Caco-2 (cell line): ENCODE results near the gene BRD3OS. TPM values are rescaled to one million over a fixed set of nuclear protein-coding genes. Genes with fewer than 3 reads are reported as not detected.

ENCODE experiments used
- BruUV-seq: library from RNA; stranded (reverse); fragments of 400-500 nt; replicated peaks from 2 replicates; lab custom pipeline; 2021; lab: Mats Ljungman, UMichigan
- CTCF ChIA-PET: fragments of 300-600 bp; sonication (Branson Sonifier 250); formaldehyde crosslinking; loops from one replicate; lab custom pipeline; 2022; ENCODE audit warnings: antibody characterized with exemption; lab: Charles Lee
- POLR2A ChIA-PET: fragments of 300-600 bp; sonication (Branson Sonifier 250); formaldehyde crosslinking; loops from one replicate; lab custom pipeline; 2022; ENCODE audit warnings: antibody characterized with exemption; lab: Charles Lee
- DNase-seq, 2 experiments: peaks; one replicate each; pipeline versions ENCODE4 v3.0.0 to v3.0.0-alpha.2; 2020 to 2022
- H3K27me3 ChIP-seq: replicated peaks from 2 replicates; pipeline ENCODE4 v1.6.0; 2011; ENCODE audit warnings: low read length; ENCODE audit not compliant: control insufficient read depth, insufficient read depth
- H3K36me3 ChIP-seq: 2 replicates; pipeline ENCODE4 v1.5.1; 2011; ENCODE audit warnings: low read length; ENCODE audit not compliant: control insufficient read depth, insufficient read depth
- H3K4me1 ChIP-seq: fragments of 250-450 bp; sonication (Bioruptor Pico); 2 replicates; pipeline ENCODE4 v1.5.1; 2020; ENCODE audit warnings: mild to moderate bottlenecking
- H3K4me3 ChIP-seq: 2 replicates; pipeline ENCODE4 v1.5.1; 2011; ENCODE audit warnings: low read depth, mild to moderate bottlenecking, control low read depth, low read length
- H3K9me3 ChIP-seq: fragments of 250-450 bp; sonication (Bioruptor Pico); 2 replicates; pipeline ENCODE4 v1.5.1; 2020; ENCODE audit warnings: mild to moderate bottlenecking, moderate library complexity
- H3K27ac Mint-ChIP-seq: one replicate; pipeline ENCODE4 v1.8.0; 2022; ENCODE audit warnings: mixed read lengths; ENCODE audit not compliant: unreplicated experiment
- H3K27me3 Mint-ChIP-seq: one replicate; pipeline ENCODE4 v1.8.0; 2022; ENCODE audit warnings: mixed read lengths; ENCODE audit not compliant: insufficient read depth, unreplicated experiment
- H3K36me3 Mint-ChIP-seq: one replicate; pipeline ENCODE4 v1.8.0; 2022; ENCODE audit warnings: mild to moderate bottlenecking, mixed read lengths; ENCODE audit not compliant: insufficient read depth, unreplicated experiment
- H3K4me1 Mint-ChIP-seq: one replicate; pipeline ENCODE4 v1.8.0; 2022; ENCODE audit warnings: low read depth, mixed read lengths; ENCODE audit not compliant: unreplicated experiment
- H3K4me3 Mint-ChIP-seq: one replicate; pipeline ENCODE4 v1.8.0; 2022; ENCODE audit warnings: mild to moderate bottlenecking, moderate library complexity, mixed read lengths; ENCODE audit not compliant: unreplicated experiment
- H3K9me3 Mint-ChIP-seq: one replicate; pipeline ENCODE4 v1.8.0; 2022; ENCODE audit warnings: mixed read lengths; ENCODE audit not compliant: unreplicated experiment
- CTCF ChIP-seq, 2 experiments: fragments of 200-600 bp in 1 of 2; IDR thresholded peaks; 1 replicate in 1 of 2; 2 replicates in 1 of 2; pipeline versions ENCODE4 v1.5.1 to v1.8.0; 2011 to 2022; ENCODE audit warnings: antibody characterized with exemption in 1 of 2, control low read depth in 1 of 2, inconsistent platforms in 1 of 2, low read depth in 1 of 2, low read length in 1 of 2, mild to moderate bottlenecking in 1 of 2, moderate library complexity in 1 of 2; ENCODE audit not compliant: insufficient read depth in 1 of 2, severe bottlenecking in 1 of 2, unreplicated experiment in 1 of 2
- intact Hi-C: fragments of 100-400 bp; cut with micrococcal nuclease; formaldehyde crosslinking; loops from one replicate; pipeline ENCODE4 v1.10.0; 2022; ENCODE audit not compliant: unreplicated experiment
- total RNA-seq: library from RNA; stranded (reverse); gene quantifications from 2 replicates; pipeline ENCODE4 v1.2.3, GENCODE V29; 2022

BRD3OS gene
- total RNA-seq, 1 experiment from 2014 or later: 9.4 TPM

DNA sequence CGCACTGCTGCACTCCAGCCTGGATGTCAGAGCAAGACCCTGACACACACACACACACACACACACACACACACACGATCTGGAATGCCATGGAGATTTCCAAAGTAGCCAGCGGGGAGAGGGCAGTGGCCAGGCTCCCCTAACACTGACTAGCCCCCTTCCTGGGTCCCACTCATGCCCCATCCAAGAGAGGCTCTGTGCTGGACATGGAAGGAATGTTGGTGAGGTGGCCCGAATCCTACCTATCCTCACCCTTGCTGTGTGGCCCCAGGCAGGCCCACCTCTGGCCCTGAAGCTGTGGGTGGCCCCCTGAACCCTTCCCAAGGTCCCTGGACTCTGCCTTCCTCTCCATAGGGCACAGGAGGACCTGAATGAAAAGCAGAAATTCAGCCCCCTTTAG lies 35.3 kb downstream of the BRD3OS start:
- no peak overlapping the region for H3K4me3 Mint-ChIP-seq
- H3K4me1 ChIP-seq: peaks cover 1% of the 10 kb centered on the region

DNA sequence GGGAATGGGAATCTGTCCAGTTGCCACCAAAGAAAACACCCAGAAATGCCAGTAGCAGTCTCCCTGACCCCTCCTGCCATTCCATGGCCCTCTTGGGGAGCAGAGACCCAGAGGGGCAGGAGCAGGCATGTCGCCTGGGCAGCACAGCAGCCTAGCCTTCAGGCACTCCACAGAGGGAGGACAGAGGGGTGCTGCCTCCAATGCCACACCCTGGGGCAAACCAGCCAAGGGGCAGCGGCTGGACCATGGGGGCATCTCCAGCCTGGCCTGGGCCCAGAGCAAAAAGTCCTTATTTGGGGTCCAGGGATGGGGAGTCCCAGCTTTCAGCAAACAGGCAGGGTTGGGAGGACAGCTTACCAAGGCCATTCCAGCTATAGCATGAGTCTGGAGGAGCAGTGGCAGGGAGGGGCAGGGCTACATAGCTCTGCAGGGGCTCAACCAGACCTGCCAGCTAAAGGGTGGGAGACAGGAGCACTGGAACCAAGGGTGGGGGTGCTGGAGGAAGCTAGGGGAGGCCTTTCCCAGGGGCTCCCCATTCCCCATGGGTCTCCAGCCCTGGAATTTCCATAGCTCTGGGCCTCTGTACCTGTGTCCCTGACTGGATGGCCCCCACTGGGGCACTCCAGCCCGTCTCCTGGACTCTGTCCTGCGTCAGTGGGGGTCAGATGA lies 35.9 kb downstream of the BRD3OS start:
- Mint-ChIP-seq H3K36me3 (peaks cover 19% of the 10 kb centered on the region), H3K4me1 (no peaks in the 10 kb centered on the region), H3K27me3 (no peaks in the 10 kb centered on the region), H3K27ac (no peak overlapping the region), H3K9me3 (no peaks in the 10 kb centered on the region), H3K4me3 (no peak overlapping the region)
- no peak for TF ChIP-seq CTCF (IDR thresholded peaks at IDR 0.05; ENCODE audit: insufficient read depth in 1 of 2, low read depth in 1 of 2, low read length in 1 of 2, severe bottlenecking in 1 of 2, unreplicated experiment in 1 of 2)
- H3K4me3 ChIP-seq: no peak overlapping the region
- intact Hi-C loops: no loop called here
- H3K4me1 ChIP-seq: peaks cover 7% of the 10 kb centered on the region
- DNase-seq: no peak
- no peaks in the 10 kb centered on the region for H3K36me3 ChIP-seq
- no TSS peak for BruUV-seq
- CTCF ChIA-PET: no interaction called here
- POLR2A ChIA-PET: no interaction called here
- no peaks in the 10 kb centered on the region for H3K9me3 ChIP-seq
- H3K27me3 ChIP-seq: no peaks in the 10 kb centered on the region

More for the DNA sequence above, 35.3 kb downstream of the BRD3OS start:
- ChIA-PET POLR2A (no interaction called here), CTCF (no interaction called here)
- peaks cover 24% of the 10 kb centered on the region for H3K36me3 Mint-ChIP-seq
- no peaks in the 10 kb centered on the region for H3K27me3 Mint-ChIP-seq
- H3K36me3 ChIP-seq: no peaks in the 10 kb centered on the region
- no peak overlapping the region for H3K4me3 ChIP-seq
- no peak for DNase-seq
- no TSS peak for BruUV-seq
- intact Hi-C loops: no loop called here
- H3K4me1 Mint-ChIP-seq: no peaks in the 10 kb centered on the region
- H3K27me3 ChIP-seq: no peaks in the 10 kb centered on the region
- no peak for TF ChIP-seq CTCF (IDR thresholded peaks at IDR 0.05; ENCODE audit: insufficient read depth in 1 of 2, low read depth in 1 of 2, low read length in 1 of 2, severe bottlenecking in 1 of 2, unreplicated experiment in 1 of 2)
- H3K9me3 Mint-ChIP-seq: no peaks in the 10 kb centered on the region
- no peak overlapping the region for H3K27ac Mint-ChIP-seq
- H3K9me3 ChIP-seq: no peaks in the 10 kb centered on the region

DNA sequence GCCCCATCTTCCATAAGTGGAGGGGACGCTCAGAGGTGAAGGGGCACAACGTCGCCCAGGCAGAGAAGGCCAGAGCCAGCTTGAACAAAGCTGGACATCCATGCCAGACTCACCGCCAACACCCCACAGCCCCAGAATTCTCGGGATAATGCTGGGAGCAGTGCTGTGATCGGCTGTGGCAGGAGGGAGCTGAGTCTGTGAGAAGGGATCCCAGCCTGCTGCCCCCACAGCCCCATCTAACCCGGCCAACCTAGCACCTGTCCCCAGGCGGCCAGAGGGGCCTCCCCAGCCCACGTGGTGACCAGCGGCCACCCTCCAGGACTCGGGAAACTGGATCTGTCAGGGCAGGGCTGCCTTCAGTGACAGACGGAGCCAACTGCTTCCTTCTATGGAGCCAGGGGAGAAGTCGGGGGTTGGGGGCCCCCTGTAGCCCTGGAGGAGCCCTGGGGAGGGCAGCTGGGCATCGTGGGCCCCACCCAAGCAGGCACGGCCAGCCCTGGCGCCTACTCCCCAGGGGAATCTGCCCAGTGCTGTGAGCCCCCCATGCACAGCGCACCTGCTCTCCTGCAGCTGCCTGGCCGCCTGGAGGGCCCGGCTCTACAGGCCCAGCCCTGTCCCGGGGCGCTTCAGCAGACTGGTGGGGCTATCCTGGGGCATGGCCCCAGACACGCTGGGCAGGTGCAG lies 36.5 kb downstream of the BRD3OS start:
- DNase-seq: no peak
- Histone ChIP-seq H3K27me3 (no peaks in the 10 kb centered on the region), H3K9me3 (no peaks in the 10 kb centered on the region), H3K36me3 (no peaks in the 10 kb centered on the region), H3K4me1 (peaks cover 7% of the 10 kb centered on the region), H3K4me3 (no peak overlapping the region)
- POLR2A ChIA-PET: no interaction called here
- H3K36me3 Mint-ChIP-seq: peaks cover 13% of the 10 kb centered on the region
- H3K4me3 Mint-ChIP-seq: no peak overlapping the region
- no peak overlapping the region for H3K27ac Mint-ChIP-seq
- H3K27me3 Mint-ChIP-seq: no peaks in the 10 kb centered on the region
- H3K9me3 Mint-ChIP-seq: no peaks in the 10 kb centered on the region
- BruUV-seq: no TSS peak
- intact Hi-C loops: no loop called here
- CTCF ChIA-PET: no interaction called here
- TF ChIP-seq CTCF (IDR thresholded peaks at IDR 0.05; ENCODE audit: insufficient read depth in 1 of 2, low read depth in 1 of 2, low read length in 1 of 2, severe bottlenecking in 1 of 2, unreplicated experiment in 1 of 2): no peak
- H3K4me1 Mint-ChIP-seq: no peaks in the 10 kb centered on the region
